ENCODE results near the gene CPM.
A peak's percentile ranks its signal among the peaks of the same experiment; 100 is the strongest.

The CPM gene

GRCh38 chr12:68904351-68904962, 28.5 kb downstream of the CPM start:
- DNase-seq (ENCODE audit: low spot score), result no peak

GRCh38 chr12:68903511-68903910, 29.5 kb downstream of the CPM start:
- DNase-seq (ENCODE audit: low spot score), result no peak

- no peak for DNase-seq (ENCODE audit: low spot score)
Observed at GRCh38 chr12:68901551-68901950, 31.4 kb downstream of the CPM start.

- DNase-seq (ENCODE audit: low spot score), result no peak
Observed at GRCh38 chr12:68901145-68901544, 31.8 kb downstream of the CPM start.

GRCh38 chr12:68900241-68900640, 32.7 kb downstream of the CPM start:
- no peak for DNase-seq (ENCODE audit: low spot score)

GRCh38 chr12:68899251-68899771, 33.7 kb downstream of the CPM start:
- DNase-seq (ENCODE audit: low spot score), result peak; percentile 31

- no peak for DNase-seq (ENCODE audit: low spot score)
Observed at GRCh38 chr12:68896881-68897540, 36.0 kb downstream of the CPM start.

- DNase-seq (ENCODE audit: low spot score), result no peak
Observed at GRCh38 chr12:68894276-68894855, 38.6 kb downstream of the CPM start.

GRCh38 chr12:68893741-68894140, 39.2 kb downstream of the CPM start:
- no peak for DNase-seq (ENCODE audit: low spot score)

- no peak for DNase-seq (ENCODE audit: low spot score)
Observed at GRCh38 chr12:68893201-68893600, 39.8 kb downstream of the CPM start.

- no peak for DNase-seq (ENCODE audit: low spot score)
Observed at GRCh38 chr12:68891141-68891540, 41.8 kb downstream of the CPM start.

GRCh38 chr12:68890701-68891113, 42.3 kb downstream of the CPM start:
- DNase-seq (ENCODE audit: low spot score), result no peak

GRCh38 chr12:68888243-68888642, 44.7 kb downstream of the CPM start:
- DNase-seq (ENCODE audit: low spot score), result no peak

GRCh38 chr12:68887641-68888040, 45.3 kb downstream of the CPM start:
- no peak for DNase-seq (ENCODE audit: low spot score)

GRCh38 chr12:68886636-68887572, 46.1 kb downstream of the CPM start:
- no peak for DNase-seq (ENCODE audit: low spot score)

- no peak for DNase-seq (ENCODE audit: low spot score)
Observed at GRCh38 chr12:68885381-68885780, 47.6 kb downstream of the CPM start.

- DNase-seq (ENCODE audit: low spot score), result no peak
Observed at GRCh38 chr12:68884251-68884650, 48.7 kb downstream of the CPM start.

- no peak for DNase-seq (ENCODE audit: low spot score)
Observed at GRCh38 chr12:68883151-68883550, 49.8 kb downstream of the CPM start.

GRCh38 chr12:68882251-68882964, 50.6 kb downstream of the CPM start:
- no peak for DNase-seq (ENCODE audit: low spot score)

- DNase-seq (ENCODE audit: low spot score), result no peak
Observed at GRCh38 chr12:68880660-68881325, 52.2 kb downstream of the CPM start.

- no peak for DNase-seq (ENCODE audit: low spot score)
Observed at GRCh38 chr12:68878846-68879245, 54.1 kb downstream of the CPM start.
